Esophagus muscularis mucosa (tissue), 3 donors: Measurements from ENCODE around the gene SLC44A4.

Experiments used
- CTCF ChIP-seq, 3 experiments: fragments of 200-600 bp in 2 of 3; fragments of 450-650 bp in 1 of 3; sonication (generic) in 2 of 3; IDR thresholded peaks; one replicate each; pipeline ENCODE4 v1.5.1; 2017 to 2019; ENCODE audit warnings: antibody characterized with exemption in 3 of 3, mild to moderate bottlenecking in 2 of 3, moderate library complexity in 1 of 3
- POLR2A ChIP-seq: fragments of 450-650 bp; IDR thresholded peaks from one replicate; pipeline ENCODE4 v1.6.1; 2017; ENCODE audit warnings: antibody characterized with exemption, moderate library complexity, mild to moderate bottlenecking, low read depth

DNA sequence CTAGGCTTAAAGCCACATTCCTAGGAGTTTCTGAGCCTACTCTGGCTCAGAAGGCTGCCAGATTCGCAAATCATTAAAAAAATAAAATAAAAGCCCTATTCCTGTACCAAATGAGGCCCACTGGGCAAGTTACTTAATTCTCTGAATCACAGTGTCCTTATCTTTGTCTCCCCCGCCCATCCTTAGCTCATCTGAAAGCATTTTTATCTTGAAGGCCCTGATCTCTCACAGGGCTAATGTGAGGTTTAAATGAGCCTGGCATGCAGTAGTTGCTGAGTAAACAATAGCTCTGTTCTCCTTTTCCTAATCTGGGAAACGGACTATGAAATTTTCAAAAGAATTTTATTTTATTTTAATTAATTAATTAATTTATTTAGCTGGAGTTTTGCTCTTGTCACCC lies 25.2 kb upstream of the SLC44A4 start:
- TF ChIP-seq POLR2A (no peak), CTCF (IDR thresholded peaks at IDR 0.05) (no peak)
